HG03575 (cell line): ENCODE data around the gene PRDM5.
"Not testable (repeated sequence)": the region's sequence is repeated elsewhere in the genome, so short reads cannot be mapped to it uniquely, and the experiment has no call there.

Source experiments
- ATAC-seq: cut with Tn5 transposase; IDR thresholded peaks from one replicate; pipeline ENCODE4 v1.9.1; 2021; ENCODE audit not compliant: unreplicated experiment, insufficient number of reproducible peaks, low FRiP score; ENCODE audit errors: extremely low read depth

The PRDM5 gene

GRCh38 chr4:120777459-120777858 lies 145.1 kb downstream of the PRDM5 start:
- no peak for ATAC-seq

- ATAC-seq: no peak
Measured at GRCh38 chr4:120775431-120775830, 147.1 kb downstream of the PRDM5 start.

GRCh38 chr4:120773641-120774040 lies 148.9 kb downstream of the PRDM5 start:
- no peak for ATAC-seq

GRCh38 chr4:120771907-120772306 lies 150.6 kb downstream of the PRDM5 start:
- ATAC-seq: no peak

GRCh38 chr4:120770897-120771296 lies 151.6 kb downstream of the PRDM5 start:
- ATAC-seq: no peak

- no peak for ATAC-seq
Measured at GRCh38 chr4:120769227-120769626, 153.3 kb downstream of the PRDM5 start.

- ATAC-seq: no peak
Measured at GRCh38 chr4:120765260-120765680, 157.3 kb downstream of the PRDM5 start.

- no peak for ATAC-seq
Measured at GRCh38 chr4:120763650-120764049, 158.9 kb downstream of the PRDM5 start.

- ATAC-seq: no peak
Measured at GRCh38 chr4:120761070-120761469, 161.5 kb downstream of the PRDM5 start.

GRCh38 chr4:120760047-120760446 lies 162.5 kb downstream of the PRDM5 start:
- ATAC-seq: no peak

- no peak for ATAC-seq
Measured at GRCh38 chr4:120755864-120756263, 166.7 kb downstream of the PRDM5 start.

- ATAC-seq: no peak
Measured at GRCh38 chr4:120754590-120754989, 167.9 kb downstream of the PRDM5 start.

GRCh38 chr4:120753854-120754253 lies 168.7 kb downstream of the PRDM5 start:
- no peak for ATAC-seq

- no peak for ATAC-seq
Measured at GRCh38 chr4:120750152-120750525, 172.4 kb downstream of the PRDM5 start.

- ATAC-seq: peak; percentile 95
Measured at GRCh38 chr4:120749445-120750151, 172.9 kb downstream of the PRDM5 start.

GRCh38 chr4:120741636-120742035 lies 180.9 kb downstream of the PRDM5 start:
- ATAC-seq: not testable (repeated sequence)

GRCh38 chr4:120736312-120736711 lies 186.2 kb downstream of the PRDM5 start:
- no peak for ATAC-seq

GRCh38 chr4:120733968-120734367 lies 188.6 kb downstream of the PRDM5 start:
- no peak for ATAC-seq

- ATAC-seq: no peak
Measured at GRCh38 chr4:120733054-120733453, 189.5 kb downstream of the PRDM5 start.

GRCh38 chr4:120731561-120731960 lies 191.0 kb downstream of the PRDM5 start:
- no peak for ATAC-seq

- ATAC-seq: no peak
Measured at GRCh38 chr4:120730777-120731320, 191.7 kb downstream of the PRDM5 start.
